HG02981 (cell line): Measurements from ENCODE around the gene ZNF76.
"Not testable (repeated sequence)": the region's sequence is repeated elsewhere in the genome, so short reads cannot be mapped to it uniquely, and the experiment has no call there.

Experiments
- ATAC-seq: cut with Tn5 transposase; IDR thresholded peaks from one replicate; pipeline ENCODE4 v1.9.1; 2021; ENCODE audit warnings: mild to moderate bottlenecking, moderate library complexity; ENCODE audit not compliant: unreplicated experiment

ZNF76 gene

DNA sequence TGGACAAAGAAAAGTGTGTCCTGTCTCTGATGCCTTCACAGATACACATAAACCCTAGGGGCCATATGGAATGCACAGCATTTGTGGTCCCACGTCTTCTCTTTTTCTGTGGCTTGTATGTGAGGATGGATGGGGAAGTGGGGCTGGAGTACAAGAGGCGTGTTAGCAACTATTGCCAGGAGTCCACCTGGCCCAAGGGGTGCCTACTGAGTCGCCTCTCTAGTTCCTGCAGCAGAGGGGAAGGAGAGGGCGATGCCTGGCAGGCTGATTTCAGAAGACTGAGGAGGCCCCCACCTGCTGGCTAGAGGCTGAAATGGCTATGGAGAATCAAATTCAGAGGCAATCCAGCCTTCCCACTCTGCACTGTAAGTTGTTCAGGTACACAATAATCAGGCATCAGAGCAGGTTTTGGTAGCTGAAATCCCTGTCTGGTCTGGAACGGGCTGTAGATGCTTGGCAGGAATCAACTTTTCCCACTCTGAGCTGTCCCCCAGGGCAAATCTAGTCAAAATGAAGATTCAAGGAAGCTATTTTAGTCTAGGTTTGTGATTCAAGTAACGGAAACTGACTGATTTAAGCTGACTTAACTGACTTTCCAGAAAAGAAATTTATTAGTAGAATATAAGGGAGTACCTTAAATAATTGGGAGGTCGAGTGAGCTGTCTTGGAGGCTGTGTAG is 68.0 kb downstream of the ZNF76 start:
- ATAC-seq, result no peak

- ATAC-seq, result no peak
Measured at GRCh38 chr6:35328108-35328723, 68.7 kb downstream of the ZNF76 start.

GRCh38 chr6:35328965-35329364 is 69.4 kb downstream of the ZNF76 start:
- ATAC-seq, result not testable (repeated sequence)

DNA sequence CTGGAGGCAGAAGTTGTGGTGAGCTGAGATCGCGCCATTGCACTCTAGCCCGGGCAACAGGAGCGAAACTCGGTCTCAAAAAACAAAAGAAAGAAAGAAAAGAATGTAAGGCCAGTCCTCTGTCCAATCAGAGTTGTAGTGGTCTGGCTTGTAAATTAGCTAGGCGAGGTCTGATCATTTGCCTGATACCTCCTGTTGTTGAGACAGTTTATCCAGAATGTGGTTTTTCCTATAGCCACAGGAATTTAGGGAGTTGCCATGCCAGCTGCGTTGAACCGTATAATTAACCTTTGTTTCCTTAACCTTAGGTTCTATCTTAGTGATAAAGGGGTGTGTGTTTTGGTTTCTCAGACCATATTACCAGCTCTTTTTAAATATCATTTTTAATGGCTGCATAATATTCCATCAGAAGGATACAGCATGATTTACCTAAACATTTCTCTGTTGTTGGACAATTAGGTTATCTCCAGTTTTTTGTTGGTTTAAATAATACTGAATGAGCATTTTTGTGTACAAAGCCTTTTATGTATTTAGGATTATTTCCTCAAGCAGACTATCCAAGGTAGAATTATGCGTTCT is 71.1 kb downstream of the ZNF76 start:
- no peak for ATAC-seq

DNA sequence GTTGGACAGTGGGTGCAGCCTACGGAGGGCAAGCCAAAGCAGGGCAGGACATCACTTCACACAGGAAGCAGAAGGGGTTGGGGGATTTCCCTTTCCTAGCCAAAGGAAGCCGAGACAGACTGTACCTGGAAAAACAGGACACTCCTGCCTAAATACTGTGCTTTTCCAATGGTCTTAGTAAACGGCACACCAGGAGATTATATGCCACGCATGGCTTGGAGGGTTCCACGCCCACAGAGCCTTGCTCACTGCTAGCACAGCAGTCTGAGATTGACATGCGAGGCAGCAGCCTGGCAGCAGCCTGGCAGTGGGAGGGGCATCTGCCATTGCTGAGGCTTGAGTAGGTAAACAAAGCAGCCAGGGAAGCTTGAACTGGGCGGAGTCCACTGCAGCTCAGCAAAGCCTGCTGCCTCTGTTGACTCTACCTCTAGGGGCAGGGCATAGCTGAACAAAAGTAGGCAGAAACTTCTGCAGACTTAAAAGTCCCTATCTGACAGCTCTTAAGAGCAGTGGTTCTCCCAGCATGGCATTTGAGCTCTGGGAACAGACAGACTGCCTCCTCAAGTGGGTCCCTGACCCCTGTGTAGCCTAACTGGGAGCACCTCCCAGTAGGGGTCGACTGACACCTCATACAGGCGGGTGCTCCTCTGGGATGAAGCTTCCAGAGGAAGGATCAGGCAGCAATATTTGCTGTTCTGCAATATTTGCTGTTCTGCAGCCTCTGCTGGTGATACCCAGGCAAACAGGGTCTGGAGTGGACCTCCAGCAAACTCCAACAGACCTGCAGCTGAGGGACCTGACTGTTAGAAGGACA is 72.7 kb downstream of the ZNF76 start:
- ATAC-seq, result not testable (repeated sequence)

DNA sequence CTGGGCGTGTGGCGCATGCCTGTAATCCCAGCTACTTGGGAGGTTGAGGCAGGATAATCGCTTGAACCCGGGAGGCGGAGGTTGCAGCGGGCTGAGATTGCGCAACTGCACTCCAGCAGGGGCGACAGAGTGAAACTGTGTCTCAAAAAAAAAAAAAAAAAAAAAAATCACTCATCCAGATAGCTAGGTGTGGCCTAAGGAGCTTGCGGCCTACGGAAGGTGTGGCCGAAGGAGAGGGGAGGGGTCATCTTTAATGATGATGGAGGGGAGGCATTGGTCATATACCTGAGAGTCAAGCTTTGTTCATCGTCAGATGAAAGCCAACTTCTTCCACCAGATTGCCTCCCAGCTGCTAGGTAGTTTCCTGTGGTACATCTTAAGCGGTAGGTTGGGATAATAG is 82.0 kb downstream of the ZNF76 start:
- no peak for ATAC-seq

GRCh38 chr6:35342258-35343091 is 82.9 kb downstream of the ZNF76 start, which contains the start of gene PPARD:
TSS of gene PPARD (plus strand) at chr6:35342558. CDS start at chr6:35411088, 68,530 bp downstream.
- ATAC-seq, result peak; percentile 94

- ATAC-seq, result no peak
Measured at GRCh38 chr6:35343092-35343834, 83.7 kb downstream of the ZNF76 start.

GRCh38 chr6:35343835-35344550 is 84.5 kb downstream of the ZNF76 start:
- no peak for ATAC-seq
